PC-3 (cell line): ENCODE results near the gene DENND6B.

Source experiments
- CTCF ChIP-seq: fragments of 300-600 bp; sonication (generic); conservative IDR thresholded peaks from 2 replicates; pipeline ENCODE4 v1.5.1; 2017; ENCODE audit warnings: antibody characterized with exemption, low read depth, mild to moderate bottlenecking, low read length
- EZH2 ChIP-seq: fragments of 300-600 bp; sonication (generic); IDR thresholded peaks from one replicate; pipeline ENCODE4 v1.6.1; 2017; ENCODE audit warnings: antibody characterized with exemption, mild to moderate bottlenecking, low read length; ENCODE audit not compliant: unreplicated experiment

- TF ChIP-seq EZH2 (no peak), CTCF (no peak)
Measured at GRCh38 chr22:50308597-50308935, 18.2 kb downstream of the DENND6B start.
